Sigmoid colon (tissue), 7 donors: ENCODE data around the gene AKIP1. TPM values are rescaled to one million over a fixed set of nuclear protein-coding genes. Genes with fewer than 3 reads are reported as not detected.

ENCODE experiments used
- DNase-seq: peaks from one replicate; pipeline ENCODE4 v3.0.0-alpha.2; 2019
- H3K27ac ChIP-seq, 4 donors: fragments of 200-600 bp; sonication (generic); one replicate each; pipeline ENCODE4 v1.5.1; 2016 to 2019; ENCODE audit warnings: mild to moderate bottlenecking in 1 of 4
- H3K27me3 ChIP-seq, 3 donors: fragments of 200-600 bp; sonication (generic); one replicate each; pipeline ENCODE4 v1.5.1; 2019; ENCODE audit warnings: mild to moderate bottlenecking in 1 of 3
- H3K36me3 ChIP-seq, 4 donors: fragments of 200-600 bp; sonication (generic); one replicate each; pipeline ENCODE4 v1.5.1; 2016 to 2019
- H3K4me1 ChIP-seq, 4 donors: fragments of 200-600 bp; sonication (generic); one replicate each; pipeline ENCODE4 v1.5.1; 2017 to 2019
- H3K4me3 ChIP-seq, 4 donors: fragments of 200-600 bp; sonication (generic); one replicate each; pipeline ENCODE4 v1.5.1; 2017 to 2019; ENCODE audit warnings: mild to moderate bottlenecking in 2 of 4, moderate library complexity in 1 of 4
- H3K9me3 ChIP-seq, 4 donors: fragments of 200-600 bp in 3 of 4; sonication (generic) in 3 of 4; one replicate each; pipeline versions ENCODE4 v1.5.1 to v1.6.1; 2013 to 2019
- CTCF ChIP-seq, 4 experiments: fragments of 450-650 bp in 3 of 4; fragments of 200-600 bp in 1 of 4; IDR thresholded peaks; one replicate each; pipeline ENCODE4 v1.5.1; 2016 to 2019; ENCODE audit warnings: antibody characterized with exemption in 4 of 4, mild to moderate bottlenecking in 3 of 4, moderate library complexity in 2 of 4
- EP300 ChIP-seq, 4 donors: sonication (generic); formaldehyde crosslinking; IDR thresholded peaks; one replicate each; pipeline ENCODE4 v1.6.1; 2017; ENCODE audit warnings: antibody characterized with exemption in 4 of 4
- POLR2A ChIP-seq, 2 donors: fragments of 450-650 bp; IDR thresholded peaks; one replicate each; pipeline ENCODE4 v1.6.1; 2016; ENCODE audit warnings: antibody characterized with exemption in 2 of 2, mild to moderate bottlenecking in 2 of 2, moderate library complexity in 2 of 2
- POLR2AphosphoS5 ChIP-seq, 4 donors: sonication (generic); formaldehyde crosslinking; IDR thresholded peaks; one replicate each; pipeline ENCODE4 v1.6.1; 2017; ENCODE audit warnings: antibody characterized with exemption in 4 of 4
- WGBS, 2 donors: extraction: QIAGEN DNeasy Blood & Tissue Kit; methylation state at CpG; one replicate each; pipeline ENCODE4 v1.1.7; 2013; 5-methylcytosine and 5-hydroxymethylcytosine counted together
- intact Hi-C: fragments of 100-400 bp; cut with DNase I; formaldehyde crosslinking; loops from one replicate; pipeline ENCODE4 v1.15.1; 2023
- polyA plus RNA-seq, 3 donors: library from polyadenylated mRNA; stranded (reverse); fragments of 200-250 nt; gene quantifications; one replicate each; pipeline ENCODE4 v1.2.3, GENCODE V29; 2013
- small RNA-seq, 3 donors: library from RNA; depleted of rRNA; stranded (forward); fragments of <200 nt; gene quantifications; one replicate each; pipeline ENCODE3, GENCODE V24; 2016
- total RNA-seq, 4 donors: library from RNA; depleted of rRNA; stranded (reverse); fragments of >200 nt; gene quantifications; one replicate each; pipeline ENCODE4 v1.1.0, GENCODE V29; 2016
- donor health status: healthy with polysubstance abuse.
- donor health status: Bipolar disorder and iron deficiency.
- donor health status: healthy.

Gene AKIP1
- total and polyA plus RNA-seq, 7 donors = 18.0 to 33.2 (median 21.6) TPM

DNA sequence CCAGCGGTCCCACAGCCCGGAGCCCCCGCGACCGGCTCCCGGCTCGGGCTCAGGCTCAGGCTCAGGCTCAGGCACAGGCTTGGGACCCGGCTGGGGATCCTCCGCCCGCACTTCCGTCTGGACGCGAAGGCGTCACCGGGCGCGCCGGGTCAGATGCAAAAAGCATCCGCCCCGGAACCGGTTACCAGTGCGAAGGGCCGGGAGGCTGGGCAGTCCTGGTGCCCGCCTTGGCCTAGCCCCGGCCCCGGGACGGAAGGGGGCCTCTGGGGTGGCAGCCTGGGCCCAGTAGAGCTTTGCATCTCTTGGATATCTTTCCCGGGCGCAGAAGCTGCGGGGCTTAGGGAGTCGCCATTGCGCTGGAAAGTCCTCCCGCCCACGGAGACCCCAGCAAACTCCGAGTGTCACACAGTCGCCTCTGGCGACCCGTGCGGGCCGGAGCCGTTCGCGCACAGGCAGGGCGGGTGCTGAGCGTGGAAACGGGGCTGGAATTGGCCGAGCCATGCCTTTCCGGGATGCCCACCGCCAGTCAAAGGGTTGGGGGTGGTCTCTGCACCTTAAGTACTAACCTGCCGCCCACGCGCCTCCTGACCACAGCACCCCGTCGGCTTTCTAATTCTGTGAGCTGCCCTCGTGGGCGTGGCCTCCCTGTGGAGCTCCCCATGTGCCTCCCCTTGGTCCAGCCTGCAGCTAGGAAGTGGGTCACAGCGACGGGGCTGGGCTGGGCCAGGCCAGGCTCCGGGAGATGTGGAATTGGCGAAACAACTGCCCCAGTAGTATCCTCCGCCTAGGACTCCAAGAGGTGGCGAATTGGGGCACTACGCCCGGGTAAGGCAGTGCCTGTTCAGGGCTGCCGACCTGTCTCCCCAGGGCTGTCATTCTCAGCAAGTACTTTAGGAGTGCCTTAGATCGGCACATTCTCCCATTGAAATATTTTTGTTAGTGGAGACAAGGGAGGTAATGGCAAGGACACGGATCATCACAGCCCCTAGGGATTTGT is 53.6 kb downstream of the AKIP1 start, which contains the start of gene TMEM9B:
Gene TMEM9B (minus strand): TSS at position 119 of the 997 bp plus-strand sequence. CDS start 129 bp downstream, outside the sequence.
- WGBS, 2 donors = 0% methylated on average over 67 of the region's 67 CpGs
- Histone ChIP-seq H3K4me3 (peak within 1 kb of the TSS; percentile 65 to 91 (median 78)), H3K4me1 (peaks cover 0 to 37% (median 32%) of the 10 kb centered on the region in 4 donors), H3K36me3 (no peaks in the 10 kb centered on the region), H3K9me3 (no peaks in the 10 kb centered on the region), H3K27me3 (no peaks in the 10 kb centered on the region), H3K27ac (peak within 1 kb of the TSS; percentile 92 to 98 (median 96))
- intact Hi-C loops = loop anchor here (5.0 kb wide), 4 partner anchors 92 to 282 kb away; partner anchors contain the start of genes RPL27A and TRIM66
- peak; percentile 94 for DNase-seq
- TF ChIP-seq EP300 (IDR thresholded peaks at IDR 0.05) (peak in 2 of 4 donors; percentile 24 to 49), CTCF (IDR thresholded peaks at IDR 0.05) (no peak), POLR2A (IDR thresholded peaks at IDR 0.05) (peak; percentile 94 to 95), POLR2AphosphoS5 (IDR thresholded peaks at IDR 0.05) (peak; percentile 89 to 96 (median 94))

DNA sequence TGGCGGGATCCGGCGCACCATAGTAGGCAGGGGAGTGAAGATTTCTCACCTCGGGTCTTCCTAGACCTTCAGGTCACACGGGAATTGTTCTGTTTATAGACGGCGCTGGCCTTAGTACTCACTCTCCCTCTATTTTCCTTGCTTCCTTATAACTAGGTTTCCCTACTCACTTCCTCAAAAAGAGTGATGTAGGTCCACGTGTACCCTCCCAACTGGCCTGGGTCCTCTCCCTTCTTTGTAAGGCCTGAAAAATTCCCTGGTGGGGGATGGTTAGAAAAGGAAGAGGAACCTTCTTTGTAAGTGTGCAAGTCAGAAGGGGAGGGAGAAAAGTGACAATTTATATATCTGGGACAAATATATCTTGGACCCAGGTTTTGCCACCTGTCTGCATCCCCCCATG is 56.2 kb downstream of the AKIP1 start:
- no peak for DNase-seq
- Histone ChIP-seq H3K4me1 (peaks cover 0 to 25% (median 23%) of the 10 kb centered on the region in 4 donors), H3K9me3 (no peaks in the 10 kb centered on the region), H3K27ac (no peak overlapping the region), H3K4me3 (no peak overlapping the region), H3K27me3 (no peaks in the 10 kb centered on the region), H3K36me3 (no peaks in the 10 kb centered on the region)
- no peak for TF ChIP-seq POLR2A (IDR thresholded peaks at IDR 0.05)
- TF ChIP-seq POLR2AphosphoS5 (IDR thresholded peaks at IDR 0.05) = no peak
- no peak for TF ChIP-seq EP300 (IDR thresholded peaks at IDR 0.05)
- TF ChIP-seq CTCF (IDR thresholded peaks at IDR 0.05) = no peak
- 84 to 88% methylated on average over 8 of the region's 8 CpGs for WGBS, 2 donors
- intact Hi-C loops = loop anchor here (5.0 kb wide), 1 partner anchor 170 kb away; no protein-coding TSS in a partner anchor

Small RNAs within 50 kb of the gene (small RNA-seq; reads per million reads assigned to genes)
- gene RF00019 = 0 reads per million in 3 donors

Other genes starting within 250 kb of the AKIP1 start
- 10 to 100 TPM in 2 of 4 donors, 1 to 10 TPM in 2; 1.8 to 24.4 (median 10.2) TPM for gene TRIM66, start 228.5 kb upstream of the AKIP1 start, total RNA-seq
- gene TRIM66, start 228.5 kb upstream of the AKIP1 start, polyA plus RNA-seq = 1 to 10 TPM in 2 of 3 donors, under 1 TPM in 1; 0.60 to 4.9 (median 2.3) TPM
- 1,000 to 10,000 TPM; 1,472 to 2,262 (median 1,872) TPM for gene RPL27A, start 228.4 kb upstream of the AKIP1 start, total RNA-seq
- 1,000 to 10,000 TPM; 3,631 to 4,200 (median 4,078) TPM for gene RPL27A, start 228.4 kb upstream of the AKIP1 start, polyA plus RNA-seq
- gene C11orf16, start 21.8 kb downstream of the AKIP1 start, total RNA-seq = not detected
- not detected for gene C11orf16, start 21.8 kb downstream of the AKIP1 start, polyA plus RNA-seq
- gene ASCL3, start 31.8 kb downstream of the AKIP1 start, total RNA-seq = not detected
- gene ASCL3, start 31.8 kb downstream of the AKIP1 start, polyA plus RNA-seq = not detected
- 10 to 100 TPM; 13.3 to 24.3 (median 20.1) TPM for gene TMEM9B, start 53.3 kb downstream of the AKIP1 start, total RNA-seq
- 10 to 100 TPM; 48.3 to 58.9 (median 49.8) TPM for gene TMEM9B, start 53.3 kb downstream of the AKIP1 start, polyA plus RNA-seq
- gene NRIP3, start 92.8 kb downstream of the AKIP1 start, total RNA-seq = 1 to 10 TPM; 2.3 to 5.3 (median 3.6) TPM
- under 1 TPM in 2 of 3 donors, not detected in 1; under 0.01 to 0.61 TPM for gene NRIP3, start 92.8 kb downstream of the AKIP1 start, polyA plus RNA-seq
- 10 to 100 TPM in 3 of 4 donors, 1 to 10 TPM in 1; 7.5 to 22.9 (median 14.2) TPM for gene SCUBE2, start 180.4 kb downstream of the AKIP1 start, total RNA-seq
- gene SCUBE2, start 180.4 kb downstream of the AKIP1 start, polyA plus RNA-seq = 1 to 10 TPM; 2.3 to 6.0 (median 3.4) TPM